Naive thymus-derived CD4-positive, alpha-beta T cell (primary cell): ENCODE measurements around the gene UBASH3B. TPM values are rescaled to one million over a fixed set of nuclear protein-coding genes. Genes with fewer than 3 reads are reported as not detected.

Experiments
- ATAC-seq: fragments of 150-1000 bp; cut with Tn5 transposase; 2 replicates; pipeline ENCODE4 v1.10.0; 2021; ENCODE audit warnings: mild to moderate bottlenecking, moderate library complexity
- CTCF ChIA-PET: fragments of 350-600 bp; sonication (Branson Sonifier 250); formaldehyde crosslinking; loops from one replicate; lab custom pipeline; 2021; ENCODE audit warnings: antibody characterized with exemption; lab: Charles Lee
- POLR2A ChIA-PET: fragments of 350-600 bp; sonication (Branson Sonifier 250); formaldehyde crosslinking; loops from one replicate; lab custom pipeline; 2021; ENCODE audit warnings: antibody characterized with exemption, inconsistent platforms; lab: Charles Lee
- DNase-seq, 9 donors: peaks; one replicate each; pipeline versions ENCODE4 v3.0.0 to v3.0.0-alpha.2; 2020 to 2022; ENCODE audit warnings: mixed read lengths in 1 of 9
- H3K27ac ChIP-seq: one replicate; pipeline ENCODE4 v1.7.0; 2013; ENCODE audit warnings: mild to moderate bottlenecking, low read depth, low read length, moderate library complexity
- H3K27me3 ChIP-seq, 2 donors: one replicate each; pipeline ENCODE4 v1.7.0; 2013; ENCODE audit warnings: low read length in 2 of 2, mild to moderate bottlenecking in 2 of 2, moderate library complexity in 2 of 2; ENCODE audit not compliant: control insufficient read depth in 2 of 2, insufficient read depth in 2 of 2
- H3K36me3 ChIP-seq, 3 experiments: 1 replicate in 2 of 3; 2 replicates in 1 of 3; pipeline ENCODE4 v1.7.0; 2013; ENCODE audit warnings: low read length in 3 of 3, mild to moderate bottlenecking in 3 of 3, moderate library complexity in 1 of 3; ENCODE audit not compliant: insufficient read depth in 3 of 3, control insufficient read depth in 2 of 3
- H3K4me1 ChIP-seq, 2 donors: one replicate each; pipeline ENCODE4 v1.7.0; 2013; ENCODE audit warnings: low read length in 2 of 2, mild to moderate bottlenecking in 2 of 2, moderate library complexity in 1 of 2; ENCODE audit not compliant: control insufficient read depth in 2 of 2, insufficient read depth in 2 of 2
- H3K4me3 ChIP-seq: 2 replicates; pipeline ENCODE4 v1.7.0; 2013; ENCODE audit warnings: mild to moderate bottlenecking, low read length
- H3K9me3 ChIP-seq, 3 experiments: 1 replicate in 2 of 3; 2 replicates in 1 of 3; pipeline ENCODE4 v1.7.0; 2013; ENCODE audit warnings: low read length in 3 of 3; ENCODE audit not compliant: control insufficient read depth in 2 of 3
- H3K27ac Mint-ChIP-seq, 9 donors: one replicate each; pipeline ENCODE4 v1.8.0; 2020 to 2022; ENCODE audit warnings: mixed read lengths in 9 of 9, mild to moderate bottlenecking in 8 of 9, moderate library complexity in 5 of 9, inconsistent platforms in 2 of 9
- H3K27me3 Mint-ChIP-seq, 5 donors: one replicate each; pipeline ENCODE4 v1.8.0; 2021 to 2022; ENCODE audit warnings: mixed read lengths in 5 of 5, mild to moderate bottlenecking in 1 of 5
- H3K36me3 Mint-ChIP-seq, 5 donors: one replicate each; pipeline ENCODE4 v1.8.0; 2020 to 2022; ENCODE audit warnings: mixed read lengths in 5 of 5, mild to moderate bottlenecking in 3 of 5, inconsistent platforms in 1 of 5
- H3K4me1 Mint-ChIP-seq, 7 donors: one replicate each; pipeline ENCODE4 v1.8.0; 2020 to 2022; ENCODE audit warnings: mixed read lengths in 7 of 7, mild to moderate bottlenecking in 3 of 7, inconsistent platforms in 1 of 7
- H3K4me3 Mint-ChIP-seq, 10 donors: one replicate each; pipeline ENCODE4 v1.8.0; 2020 to 2022; ENCODE audit warnings: mild to moderate bottlenecking in 10 of 10, mixed read lengths in 10 of 10, moderate library complexity in 6 of 10, inconsistent platforms in 2 of 10
- H3K9me3 Mint-ChIP-seq, 11 donors: one replicate each; pipeline ENCODE4 v1.8.0; 2020 to 2022; ENCODE audit warnings: mixed read lengths in 11 of 11, mild to moderate bottlenecking in 4 of 11, inconsistent platforms in 1 of 11, moderate library complexity in 1 of 11
- intact Hi-C, 2 donors: fragments of 100-400 bp; cut with micrococcal nuclease; formaldehyde crosslinking; loops; one replicate each; pipeline ENCODE4 v1.15.1; 2023
- polyA plus RNA-seq, 2 donors: library from polyadenylated mRNA; unstranded; fragments of 300-500 nt; fragmentation: Illumina TruSeq; gene quantifications; one replicate each; pipeline ENCODE4 v1.2.3, GENCODE V29; 2021
- total RNA-seq, 6 experiments: library from RNA in 5 of 6; stranded (reverse) in 5 of 6; gene quantifications; 1 replicate in 5 of 6; 2 replicates in 1 of 6; pipeline ENCODE4 v1.2.3 and lab custom pipeline; 2021 to 2026

The UBASH3B gene
- total and polyA plus RNA-seq, 7 experiments from 2014 or later = 10.3 to 49.8 (median 42.3) TPM

GRCh38 chr11:122645847-122646246 lies 9.7 kb upstream of the UBASH3B start:
- ChIA-PET POLR2A (no interaction called here), CTCF (interaction anchor here (1.4 kb wide), 1 partner anchor 10 kb away, joined by 5 read pairs; the partner anchor contains the start of gene UBASH3B)
- ATAC-seq (no peak), DNase-seq (no peak)
- Mint-ChIP-seq H3K4me3 (no peak overlapping the region), H3K27me3 (peaks cover 0 to 21% (median 0%) of the 10 kb centered on the region in 5 donors), H3K9me3 (peaks cover 0 to 2% (median 0%) of the 10 kb centered on the region in 11 donors), H3K36me3 (no peaks in the 10 kb centered on the region), H3K4me1 (peaks cover 0 to 9% (median 0%) of the 10 kb centered on the region in 7 donors), H3K27ac (no peak overlapping the region)
- intact Hi-C loops = no loop called here
- Histone ChIP-seq H3K27me3 (no peaks in the 10 kb centered on the region), H3K27ac (no peak overlapping the region), H3K4me1 (no peaks in the 10 kb centered on the region), H3K4me3 (no peak overlapping the region), H3K36me3 (no peaks in the 10 kb centered on the region), H3K9me3 (no peaks in the 10 kb centered on the region)

GRCh38 chr11:122646549-122647340 lies 8.8 kb upstream of the UBASH3B start:
- Histone ChIP-seq H3K9me3 (no peaks in the 10 kb centered on the region), H3K27me3 (no peaks in the 10 kb centered on the region), H3K4me3 (no peak overlapping the region), H3K4me1 (no peaks in the 10 kb centered on the region), H3K36me3 (no peaks in the 10 kb centered on the region), H3K27ac (no peak overlapping the region)
- Mint-ChIP-seq H3K4me1 (peaks cover 0 to 9% (median 0%) of the 10 kb centered on the region in 7 donors), H3K4me3 (no peak overlapping the region), H3K27ac (peak overlapping the region in 2 of 9 donors; percentile 5 to 25), H3K27me3 (peaks cover 0 to 25% (median 0%) of the 10 kb centered on the region in 5 donors), H3K36me3 (no peaks in the 10 kb centered on the region), H3K9me3 (peaks cover 0 to 2% (median 0%) of the 10 kb centered on the region in 11 donors)
- ATAC-seq (no peak), DNase-seq (no peak)
- intact Hi-C loops = no loop called here
- ChIA-PET POLR2A (no interaction called here), CTCF (interaction anchor here (0.9 to 1.4 kb wide), 5 partner anchors 9 to 101 kb away, joined by 3 to 5 read pairs (median 3); partner anchors contain the start of gene UBASH3B)

GRCh38 chr11:122647736-122648275 lies 7.7 kb upstream of the UBASH3B start:
- peaks cover 0 to 2% (median 0%) of the 10 kb centered on the region in 11 donors for H3K9me3 Mint-ChIP-seq
- H3K27ac Mint-ChIP-seq = no peak overlapping the region
- POLR2A ChIA-PET = interaction anchor here (0.6 kb wide), 1 partner anchor 11 kb away, joined by 4 read pairs; no protein-coding TSS in a partner anchor

GRCh38 chr11:122649116-122649515 lies 6.4 kb upstream of the UBASH3B start:
- POLR2A ChIA-PET = no interaction called here

More at GRCh38 chr11:122647736-122648275, 7.7 kb upstream of the UBASH3B start:
- no peak for DNase-seq
- CTCF ChIA-PET = interaction anchor here (1.1 to 1.2 kb wide), 2 partner anchors 48 to 100 kb away, joined by 3 read pairs; no protein-coding TSS in a partner anchor
- Histone ChIP-seq H3K9me3 (no peaks in the 10 kb centered on the region), H3K27ac (no peak overlapping the region), H3K36me3 (no peaks in the 10 kb centered on the region), H3K4me1 (no peaks in the 10 kb centered on the region), H3K4me3 (no peak overlapping the region), H3K27me3 (no peaks in the 10 kb centered on the region)
- intact Hi-C loops = no loop called here
- no peak for ATAC-seq
- Mint-ChIP-seq H3K36me3 (no peaks in the 10 kb centered on the region), H3K27me3 (peaks cover 0 to 27% (median 0%) of the 10 kb centered on the region in 5 donors), H3K4me3 (no peak overlapping the region), H3K4me1 (peaks cover 0 to 9% (median 0%) of the 10 kb centered on the region in 7 donors)

GRCh38 chr11:122650619-122651018 lies 4.9 kb upstream of the UBASH3B start:
- H3K27me3 Mint-ChIP-seq = peaks cover 0 to 55% (median 0%) of the 10 kb centered on the region in 5 donors
- H3K4me1 Mint-ChIP-seq = peaks cover 6 to 15% (median 9%) of the 10 kb centered on the region in 7 donors
- intact Hi-C loops = no loop called here
- H3K27me3 ChIP-seq = no peaks in the 10 kb centered on the region
- no peaks in the 10 kb centered on the region for H3K9me3 ChIP-seq
- ATAC-seq = no peak
- DNase-seq = no peak
- POLR2A ChIA-PET = interaction anchor here (1.1 kb wide), 1 partner anchor 12 kb away, joined by 3 read pairs; no protein-coding TSS in a partner anchor
- H3K4me1 ChIP-seq = peaks cover 4 to 7% of the 10 kb centered on the region in 2 donors
- CTCF ChIA-PET = interaction anchor here (0.6 to 3.8 kb wide), 2 partner anchors 78 to 104 kb away, joined by 6 to 19 read pairs; no protein-coding TSS in a partner anchor
- no peak overlapping the region for H3K27ac Mint-ChIP-seq
- peaks cover 0 to 3% (median 0%) of the 10 kb centered on the region in 3 experiments for H3K36me3 ChIP-seq
- no peak overlapping the region for H3K4me3 Mint-ChIP-seq
- no peak overlapping the region for H3K4me3 ChIP-seq
- no peaks in the 10 kb centered on the region for H3K36me3 Mint-ChIP-seq
- peaks cover 0 to 2% (median 0%) of the 10 kb centered on the region in 11 donors for H3K9me3 Mint-ChIP-seq
- H3K27ac ChIP-seq = no peak overlapping the region

More at GRCh38 chr11:122649116-122649515, 6.4 kb upstream of the UBASH3B start:
- Histone ChIP-seq H3K27ac (no peak overlapping the region), H3K4me3 (no peak overlapping the region), H3K27me3 (no peaks in the 10 kb centered on the region), H3K36me3 (no peaks in the 10 kb centered on the region), H3K4me1 (no peaks in the 10 kb centered on the region), H3K9me3 (no peaks in the 10 kb centered on the region)
- H3K4me1 Mint-ChIP-seq = peaks cover 0 to 9% (median 0%) of the 10 kb centered on the region in 7 donors
- H3K27ac Mint-ChIP-seq = no peak overlapping the region
- ATAC-seq (no peak), DNase-seq (no peak)
- intact Hi-C loops = no loop called here
- peaks cover 0 to 40% (median 0%) of the 10 kb centered on the region in 5 donors for H3K27me3 Mint-ChIP-seq
- no peak overlapping the region for H3K4me3 Mint-ChIP-seq
- H3K36me3 Mint-ChIP-seq = no peaks in the 10 kb centered on the region
- H3K9me3 Mint-ChIP-seq = peaks cover 0 to 2% (median 0%) of the 10 kb centered on the region in 11 donors
- CTCF ChIA-PET = no interaction called here

- intact Hi-C loops = no loop called here
- peaks cover 0 to 63% (median 0%) of the 10 kb centered on the region in 5 donors for H3K27me3 Mint-ChIP-seq
- POLR2A ChIA-PET = interaction anchor here (0.6 to 0.9 kb wide), 2 partner anchors 27 to 80 kb away, joined by 3 to 4 read pairs; no protein-coding TSS in a partner anchor
- peaks cover 9 to 23% (median 19%) of the 10 kb centered on the region in 7 donors for H3K4me1 Mint-ChIP-seq
- no peak overlapping the region for H3K4me3 ChIP-seq
- no peaks in the 10 kb centered on the region for H3K27me3 ChIP-seq
- no peaks in the 10 kb centered on the region for H3K36me3 Mint-ChIP-seq
- H3K27ac ChIP-seq = no peak overlapping the region
- DNase-seq (no peak), ATAC-seq (no peak)
- H3K36me3 ChIP-seq = peaks cover 0 to 12% (median 0%) of the 10 kb centered on the region in 3 experiments
- H3K27ac Mint-ChIP-seq = no peak overlapping the region
- no peaks in the 10 kb centered on the region for H3K9me3 ChIP-seq
- CTCF ChIA-PET = interaction anchor here (3.8 kb wide), 1 partner anchor 102 kb away, joined by 19 read pairs; no protein-coding TSS in a partner anchor
- H3K4me1 ChIP-seq = peaks cover 4 to 15% of the 10 kb centered on the region in 2 donors
- peaks cover 0 to 2% (median 0%) of the 10 kb centered on the region in 11 donors for H3K9me3 Mint-ChIP-seq
- no peak overlapping the region for H3K4me3 Mint-ChIP-seq
Observed at GRCh38 chr11:122652495-122652894, 3.0 kb upstream of the UBASH3B start.
